HG03571 (cell line): ENCODE data around the gene CANT1.
"Not testable (repeated sequence)": the region's sequence is repeated elsewhere in the genome, so short reads cannot be mapped to it uniquely, and the experiment has no call there.

Source experiments
- ATAC-seq: cut with Tn5 transposase; IDR thresholded peaks from one replicate; pipeline ENCODE4 v1.9.1; 2021; ENCODE audit not compliant: unreplicated experiment

The CANT1 gene

DNA sequence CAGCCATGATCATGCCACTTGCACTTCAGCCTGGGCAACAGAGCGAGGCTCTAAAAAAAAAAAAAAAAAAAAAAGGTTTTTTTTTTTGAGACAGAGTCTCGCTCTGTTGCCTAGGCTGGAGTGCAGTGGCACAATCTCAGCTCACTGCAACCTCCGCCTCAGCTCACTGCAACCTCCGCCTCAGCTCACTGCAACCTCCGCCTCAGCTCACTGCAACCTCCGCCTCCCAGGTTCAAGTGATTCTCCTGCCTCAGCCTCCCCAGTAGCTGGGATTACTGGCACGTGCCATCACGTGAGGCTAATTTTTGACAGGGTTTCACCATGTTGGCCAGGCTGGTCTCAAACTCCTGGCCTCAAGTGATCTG is 46.6 kb downstream of the CANT1 start:
- ATAC-seq, result not testable (repeated sequence)

DNA sequence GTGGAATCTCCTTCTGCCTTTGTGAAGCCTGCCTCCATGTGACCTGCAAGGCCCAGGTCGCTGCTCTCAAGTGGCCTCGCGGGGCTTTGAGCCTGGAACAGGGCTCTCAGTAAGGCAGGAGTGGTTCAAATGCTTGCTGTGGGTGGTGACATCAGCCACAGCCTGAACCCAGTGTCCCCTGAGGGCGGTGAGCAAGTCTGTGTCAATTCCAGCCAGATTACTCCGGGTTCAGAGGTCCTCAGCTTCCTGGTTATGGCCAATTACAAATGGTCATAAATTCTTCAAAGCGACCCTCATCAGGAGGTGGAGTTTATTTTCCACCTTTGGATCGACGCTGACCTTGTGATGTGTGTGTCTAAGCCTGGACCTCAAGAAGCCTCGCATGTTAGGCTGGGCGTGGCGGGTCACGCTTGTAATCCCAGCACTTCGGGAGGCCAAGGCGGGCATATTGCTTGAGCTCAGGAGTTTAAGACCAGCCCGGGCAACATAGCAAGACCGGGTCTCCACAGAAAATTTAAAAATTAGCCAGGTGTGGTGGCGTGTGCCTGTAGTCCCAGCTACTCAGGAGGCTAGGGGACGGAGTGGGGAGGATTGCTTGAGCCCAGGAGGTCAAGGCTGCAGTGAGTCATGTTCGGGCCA is 47.1 kb downstream of the CANT1 start:
- no peak for ATAC-seq

DNA sequence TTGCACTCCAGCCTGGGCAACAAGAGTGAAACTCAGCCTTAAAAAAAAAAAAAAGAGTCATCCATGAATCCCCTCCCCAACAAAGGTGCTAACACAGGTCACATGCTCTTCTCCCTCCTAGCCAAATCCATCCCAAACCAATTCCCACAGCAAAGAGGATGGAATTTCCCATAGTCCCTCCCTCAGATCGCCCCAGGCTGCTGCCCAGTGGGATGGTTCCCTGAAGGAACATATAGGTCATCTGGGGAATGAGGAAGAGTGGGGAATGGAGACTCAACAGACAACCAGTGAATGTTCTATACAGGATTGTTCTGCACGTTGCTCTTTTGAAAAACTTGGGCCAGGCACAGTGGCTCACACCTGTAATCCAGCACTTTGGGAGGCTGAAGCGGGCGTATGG is 48.0 kb downstream of the CANT1 start:
- no peak for ATAC-seq

DNA sequence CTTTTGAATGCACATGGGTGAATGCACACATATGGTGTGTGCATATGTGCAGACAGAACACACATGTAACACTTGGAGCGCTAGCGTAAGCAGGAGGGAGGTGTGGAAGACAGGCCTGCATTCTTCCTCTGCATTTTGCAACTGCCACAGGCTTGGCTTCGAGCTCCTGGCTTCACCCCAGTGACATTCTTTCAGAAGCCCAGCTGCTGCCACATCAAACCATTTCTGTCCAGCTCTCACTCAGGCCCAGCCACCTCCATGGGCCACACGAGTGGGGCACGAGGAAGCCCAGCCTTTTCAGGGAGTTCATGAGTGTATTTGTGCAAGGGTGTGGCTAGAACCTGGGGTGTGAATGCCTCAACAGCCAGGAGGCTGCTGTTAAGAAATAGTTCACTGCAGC is 48.6 kb downstream of the CANT1 start:
- ATAC-seq, result no peak

DNA sequence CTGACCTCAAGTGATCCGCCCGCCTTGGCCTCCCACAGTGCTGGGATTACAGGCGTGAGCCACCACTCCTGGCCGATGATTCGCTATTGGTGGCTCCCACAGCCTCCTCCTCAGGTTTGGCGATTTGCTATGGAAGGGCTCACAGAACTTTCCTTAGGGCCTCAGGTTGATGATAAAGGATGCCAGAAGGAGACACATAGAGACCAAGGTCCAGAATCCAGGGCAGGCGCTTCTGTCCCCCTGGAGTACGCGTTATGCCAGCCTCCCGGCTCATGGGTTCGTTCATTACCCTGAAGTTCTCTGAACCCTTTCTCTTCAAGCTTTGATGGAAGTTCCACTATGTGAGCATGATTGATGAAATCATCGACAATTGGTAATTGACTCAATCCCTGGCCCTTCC is 49.8 kb downstream of the CANT1 start:
- ATAC-seq, result no peak

DNA sequence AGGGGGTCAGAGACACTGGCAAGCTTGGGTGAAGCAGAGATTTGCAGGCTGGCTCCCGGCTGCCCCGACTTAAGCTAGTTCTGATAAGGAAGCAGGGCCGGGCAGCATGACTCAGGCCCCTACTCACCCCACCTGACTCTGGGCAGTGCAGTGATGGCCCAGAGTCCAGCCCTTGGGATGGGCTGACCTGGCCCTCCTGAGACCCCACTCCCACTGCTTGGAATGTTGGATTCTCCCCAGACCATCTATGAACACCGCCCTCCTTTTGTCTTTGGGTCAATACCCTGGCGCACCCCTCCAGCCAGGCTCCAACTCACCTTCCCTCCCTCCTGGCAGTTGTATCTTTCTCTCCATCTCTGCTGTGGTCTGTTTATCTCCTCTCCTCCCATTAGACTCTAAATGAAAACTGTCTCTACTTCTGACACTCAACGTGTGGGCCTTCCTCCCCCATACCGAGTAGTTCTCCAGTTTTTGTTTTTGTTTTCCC is 50.9 kb downstream of the CANT1 start:
- no peak for ATAC-seq

DNA sequence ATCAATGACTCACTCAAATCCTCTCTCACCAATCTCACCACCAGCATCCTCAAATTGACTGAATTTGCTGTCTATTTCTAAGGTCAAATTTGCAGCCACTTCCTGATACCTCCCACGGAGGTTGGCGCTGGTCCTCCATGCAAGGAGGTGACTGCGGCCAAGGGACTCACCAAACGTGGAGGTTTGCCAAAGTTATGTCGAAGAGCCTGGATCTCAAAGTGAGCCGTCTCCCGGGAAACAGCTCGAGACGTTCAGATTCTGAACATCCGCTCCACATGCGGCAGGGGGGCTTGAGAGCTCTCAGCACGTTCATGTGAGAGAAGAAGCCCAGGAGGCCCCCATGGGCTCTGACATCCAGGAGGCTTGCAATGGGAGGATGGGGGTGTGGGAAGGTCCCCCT is 52.4 kb downstream of the CANT1 start:
- ATAC-seq, result no peak

DNA sequence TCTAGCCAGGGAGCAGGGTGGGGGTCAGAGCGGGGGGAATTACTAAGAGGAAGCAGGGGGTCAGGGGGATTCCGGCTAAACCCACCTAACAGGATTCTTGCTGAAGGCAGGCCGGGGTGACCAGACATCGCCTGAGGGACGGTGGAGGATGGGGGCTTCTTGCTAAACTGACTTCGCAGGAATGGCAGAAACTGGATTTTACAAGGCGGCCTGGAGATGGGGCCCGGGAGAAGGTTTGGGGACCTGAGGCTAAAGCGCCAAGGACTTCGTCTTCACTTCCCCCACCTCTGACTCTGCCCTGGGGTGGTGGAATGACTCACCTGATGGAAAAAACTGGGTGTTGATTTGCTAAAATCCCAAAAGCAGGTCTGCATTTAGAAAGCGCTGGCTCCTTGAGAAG is 53.3 kb downstream of the CANT1 start:
- ATAC-seq, result no peak

DNA sequence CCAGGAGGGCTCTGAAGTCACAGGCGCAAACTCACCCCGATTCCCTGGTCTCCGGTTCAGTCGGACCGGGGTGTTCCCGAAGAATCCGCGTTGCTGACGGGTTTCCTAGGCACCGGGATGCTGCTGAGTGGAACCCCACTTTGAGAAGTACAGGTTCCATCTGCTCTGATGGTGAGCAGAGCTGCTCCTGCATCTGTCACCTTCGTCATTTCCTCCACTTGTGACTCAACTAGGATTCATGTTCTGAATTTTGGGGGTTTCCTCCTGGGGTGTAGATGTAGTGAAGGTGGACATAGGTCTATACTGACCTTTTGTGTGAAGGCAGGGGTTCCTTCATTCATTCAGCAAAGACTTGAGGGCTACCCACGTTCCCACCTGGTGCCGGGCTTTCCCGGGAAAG is 54.9 kb downstream of the CANT1 start:
- ATAC-seq, result no peak

DNA sequence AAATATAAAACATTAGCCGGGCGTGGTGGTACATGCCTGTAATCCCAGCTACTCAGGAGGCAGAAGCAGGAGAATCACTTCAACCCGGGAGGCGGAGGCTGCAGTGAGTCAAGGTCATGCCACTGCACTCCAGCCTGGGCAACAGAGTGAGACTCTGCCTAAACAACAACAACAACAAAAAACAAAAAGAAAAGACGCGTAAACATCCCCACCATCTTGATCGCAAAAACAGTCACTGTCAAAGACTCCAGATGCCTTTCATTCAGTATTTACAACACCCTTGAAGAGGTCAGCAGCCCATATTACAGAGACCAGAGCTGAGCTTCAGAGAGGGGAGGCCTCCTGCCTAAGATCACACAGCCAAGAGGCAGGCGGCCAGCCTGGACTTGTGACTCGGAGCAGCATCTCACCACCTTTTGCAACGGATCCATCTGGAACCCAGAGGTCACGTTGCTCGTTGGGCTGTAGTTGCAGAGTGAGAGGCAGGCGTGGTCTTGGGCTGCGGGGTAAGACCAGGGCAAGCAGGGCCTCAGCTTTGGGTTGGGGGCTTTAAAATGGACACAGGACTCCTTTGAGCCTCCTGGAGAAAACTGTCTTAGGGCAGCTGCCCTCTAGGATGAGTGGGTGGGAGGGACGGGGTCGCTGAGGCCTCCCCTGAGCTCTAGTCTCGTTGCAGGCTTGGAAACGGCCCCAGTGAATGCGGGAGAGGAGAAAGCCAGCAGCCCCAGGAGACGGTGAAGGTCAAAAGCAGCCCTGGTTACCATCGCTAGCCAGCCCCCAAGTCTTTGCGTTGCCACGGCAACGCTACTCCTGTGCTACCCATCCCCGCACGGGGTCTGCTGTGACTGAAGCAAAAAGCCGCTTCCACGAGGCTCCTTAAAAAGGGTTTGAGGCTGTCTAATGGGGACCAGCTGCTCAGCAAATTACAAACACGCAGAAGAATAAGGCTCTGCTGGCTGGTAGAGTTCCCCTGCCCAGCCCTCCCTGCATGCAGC is 55.9 kb downstream of the CANT1 start:
- ATAC-seq, result no peak

DNA sequence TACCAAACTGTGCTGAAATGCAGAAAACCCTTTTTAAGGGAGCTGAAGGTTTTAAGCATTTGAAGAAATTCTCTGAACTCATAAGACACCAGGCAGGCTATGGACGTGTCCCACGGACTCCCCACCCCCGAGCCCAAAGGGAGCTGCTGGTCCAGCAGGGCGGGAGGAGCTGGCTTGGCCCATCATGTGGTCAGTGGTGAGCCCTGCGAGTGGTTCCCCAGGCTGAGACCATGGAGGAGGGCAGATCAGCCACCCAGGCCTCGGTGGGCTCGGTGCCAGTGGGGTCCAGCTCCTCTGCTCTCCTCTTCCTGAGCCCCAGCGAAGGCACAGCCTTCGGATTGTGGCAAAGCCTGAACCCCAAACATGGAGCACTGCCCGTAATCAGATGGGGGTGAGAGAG is 56.9 kb downstream of the CANT1 start:
- ATAC-seq, result no peak

DNA sequence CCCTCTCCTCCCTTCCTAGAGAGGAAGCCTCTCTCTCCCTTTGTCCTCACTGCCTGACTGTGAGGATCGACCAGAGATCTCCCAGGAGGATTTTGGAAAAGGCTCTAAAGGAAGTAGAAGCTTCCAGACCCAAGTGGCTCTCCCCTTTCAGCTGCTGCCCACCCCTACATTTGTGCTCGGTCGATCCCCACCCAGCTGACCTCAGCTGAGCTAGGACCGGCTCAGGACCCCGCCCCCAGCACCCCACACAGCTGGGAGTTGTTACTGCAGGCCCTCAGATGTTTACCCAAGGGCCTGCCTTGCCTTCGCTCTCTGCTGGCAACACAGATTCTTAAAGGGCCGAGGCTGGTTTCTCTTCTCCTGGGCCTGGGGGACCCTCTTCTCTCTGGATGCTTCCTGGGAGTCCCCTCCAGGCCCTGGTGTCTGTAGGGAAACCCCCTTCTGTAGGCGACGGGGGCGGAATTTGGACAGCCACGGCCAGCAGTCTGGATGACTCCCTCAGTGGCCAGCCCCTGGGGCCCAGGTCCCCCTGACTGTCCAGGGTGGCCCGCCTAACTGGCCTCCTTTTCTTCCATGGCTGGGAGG is 57.5 kb downstream of the CANT1 start:
- no peak for ATAC-seq

DNA sequence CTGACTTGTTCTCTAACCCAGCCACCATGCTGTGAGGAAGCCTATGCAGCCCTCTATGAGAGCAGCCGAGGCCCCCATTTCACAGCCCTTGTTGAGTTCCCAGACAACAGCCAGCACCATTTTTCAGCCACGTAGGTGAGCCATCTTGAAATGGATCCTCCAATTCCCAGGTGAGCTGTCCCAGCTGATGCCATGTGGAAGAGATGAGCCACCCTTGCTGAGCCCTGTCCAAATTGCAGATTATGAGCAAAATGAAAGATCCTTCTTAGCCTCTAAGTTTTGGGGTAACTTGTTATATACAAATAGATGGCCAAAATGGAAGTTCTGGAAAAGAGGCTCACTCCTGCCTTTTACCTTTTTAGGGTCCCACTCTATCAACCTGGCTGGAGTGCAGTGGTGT is 58.7 kb downstream of the CANT1 start:
- ATAC-seq, result no peak

DNA sequence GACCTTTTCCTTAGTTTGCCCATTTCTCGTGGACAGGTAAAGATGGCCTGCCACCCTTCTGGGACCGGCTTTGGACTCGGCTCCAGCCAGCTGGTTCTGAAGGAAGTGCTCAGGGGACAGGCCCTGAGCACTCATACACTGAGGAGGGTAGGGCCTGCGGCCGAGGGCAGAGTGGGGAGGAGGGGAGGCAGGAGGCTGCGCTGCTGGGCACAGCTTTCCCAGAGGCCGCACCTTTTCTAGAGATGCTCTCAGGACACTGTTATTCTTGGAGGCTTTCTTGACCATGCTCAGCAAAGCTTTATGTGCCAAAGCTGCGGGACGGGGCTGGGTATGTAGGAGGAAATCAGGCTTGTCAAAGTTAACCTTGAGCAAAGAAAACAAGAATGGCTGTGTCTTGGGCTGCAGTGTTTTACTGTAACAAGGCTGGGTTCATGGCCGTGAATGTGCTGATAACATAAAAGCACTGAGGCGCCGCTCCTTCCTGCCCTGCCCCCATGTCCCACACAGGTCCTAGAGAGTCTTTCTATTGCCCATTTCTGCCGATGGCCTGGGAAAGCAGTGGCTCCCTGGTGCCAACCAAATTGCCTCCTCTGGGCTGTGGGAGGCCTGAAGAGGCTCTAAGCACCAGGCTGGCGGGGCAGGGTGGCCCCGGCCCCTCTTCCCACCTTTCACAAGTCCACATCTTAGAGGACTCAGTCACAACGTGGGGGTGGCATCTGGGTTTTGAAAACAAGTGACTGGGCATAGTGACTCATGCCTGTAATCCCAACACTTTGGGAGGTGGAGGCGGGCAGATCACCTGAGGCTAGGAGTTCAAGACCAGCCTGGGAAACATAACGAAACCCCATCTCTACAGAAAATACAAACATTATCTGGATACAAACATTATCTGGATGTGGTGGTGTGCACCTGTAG is 62.1 kb downstream of the CANT1 start:
- ATAC-seq, result no peak

DNA sequence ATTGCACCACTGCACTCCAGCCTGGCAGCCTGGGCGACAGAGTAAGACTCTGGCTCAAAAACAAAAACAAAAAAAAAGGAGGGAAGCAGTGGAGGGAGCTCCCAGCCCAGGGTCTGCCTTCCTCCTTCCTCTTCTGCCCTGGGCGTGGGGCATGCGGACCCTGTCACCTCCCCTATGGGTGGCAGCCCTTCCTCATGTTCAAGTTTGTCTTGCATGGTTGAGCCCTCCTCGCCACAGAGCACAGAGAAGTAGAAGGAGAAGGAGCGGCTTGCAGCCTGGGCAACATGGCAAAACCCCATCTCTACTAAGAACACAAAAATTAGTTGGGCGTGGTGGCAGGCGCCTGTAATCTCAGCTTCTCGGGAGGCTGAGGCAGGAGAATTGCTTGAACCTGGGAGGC is 62.9 kb downstream of the CANT1 start:
- ATAC-seq, result no peak

DNA sequence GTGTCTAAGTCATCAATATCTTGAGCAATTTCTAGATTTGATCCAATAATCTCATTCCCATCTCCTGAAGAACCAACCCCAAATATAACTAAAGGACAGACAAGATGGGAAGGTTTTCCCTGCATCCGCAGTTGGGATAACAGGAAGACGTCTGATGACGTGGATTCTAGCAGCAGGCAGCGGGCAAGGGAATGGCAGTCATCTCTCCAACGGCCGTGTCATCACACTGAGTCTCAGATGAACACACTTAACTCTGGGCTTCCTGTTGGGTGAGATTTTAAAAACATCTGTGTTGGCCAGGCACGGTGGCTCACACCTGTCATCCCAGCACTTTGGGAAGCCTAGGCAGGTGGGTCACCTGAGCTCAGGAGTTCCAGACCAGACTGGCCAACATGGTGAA is 63.4 kb downstream of the CANT1 start:
- ATAC-seq, result no peak

DNA sequence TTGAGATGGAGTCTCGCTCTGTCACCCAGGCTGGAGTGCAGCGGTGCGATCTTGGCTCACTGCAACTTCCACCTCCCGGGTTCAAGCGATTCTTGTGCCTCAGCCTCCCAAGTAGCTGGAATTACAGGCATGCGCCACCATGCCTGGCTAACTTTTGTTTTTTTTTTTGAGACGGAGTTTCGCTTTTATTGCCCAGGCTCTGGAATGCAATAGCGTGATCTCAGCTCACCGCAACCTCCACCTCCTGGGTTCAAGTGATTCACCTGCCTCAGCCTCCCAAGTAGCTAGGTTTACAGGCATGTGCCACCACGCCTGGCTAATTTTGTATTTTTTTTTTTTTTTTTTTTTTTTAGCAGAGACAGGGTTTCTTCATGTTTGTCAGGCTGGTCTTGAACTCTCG is 64.1 kb downstream of the CANT1 start:
- ATAC-seq, result not testable (repeated sequence)

DNA sequence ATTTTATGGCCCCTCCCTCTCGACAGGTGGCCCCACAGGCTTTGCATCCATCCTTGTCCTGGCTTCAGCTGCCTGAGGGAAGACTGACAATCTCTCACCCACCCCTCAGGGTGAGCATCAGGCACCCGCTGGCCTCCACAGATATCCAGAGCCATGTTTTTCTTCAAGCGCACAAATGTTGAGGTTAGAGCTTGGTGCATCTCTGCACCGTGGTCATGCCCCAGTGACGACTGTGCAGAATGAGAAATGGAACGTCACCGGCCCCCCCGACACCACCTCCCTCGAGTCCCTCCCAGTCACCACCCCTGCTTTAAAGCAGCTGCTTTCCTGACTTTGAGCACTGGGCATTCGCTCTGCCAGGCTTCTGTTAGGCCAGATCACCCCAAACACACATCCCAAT is 64.6 kb downstream of the CANT1 start:
- ATAC-seq, result no peak

DNA sequence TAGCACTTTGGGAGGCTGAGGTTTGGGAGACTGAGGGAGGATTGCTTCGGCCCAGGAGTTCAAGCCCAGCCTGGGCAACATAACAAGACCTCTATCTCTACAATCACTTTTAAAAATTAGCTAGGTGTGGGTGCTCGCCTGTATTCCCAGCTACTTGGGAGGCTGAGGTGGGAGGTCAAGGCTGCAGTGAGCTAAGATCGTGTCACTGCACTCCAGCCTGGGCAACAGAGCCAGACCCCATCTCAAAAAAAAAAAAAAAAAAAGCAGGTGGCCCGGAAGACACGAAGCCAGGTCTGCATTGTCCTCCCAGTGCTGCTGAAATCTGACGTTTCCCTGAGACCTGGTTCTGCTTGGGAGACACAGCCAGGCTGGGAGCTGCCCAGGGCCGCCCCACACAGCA is 65.5 kb downstream of the CANT1 start:
- ATAC-seq, result no peak
